ENCODE measurements around the gene TACR2.

TACR2 gene

GRCh38 chr10:69374242-69374641, 42.5 kb downstream of the TACR2 start:
- DNase-seq (ENCODE audit: low read depth in 2 of 2): no peak

- DNase-seq (ENCODE audit: low read depth in 2 of 2): no peak
These were observed 44.4 kb downstream of the TACR2 start for GRCh38 chr10:69372126-69372980.

- DNase-seq (ENCODE audit: low read depth in 2 of 2): no peak
These were observed 49.2 kb downstream of the TACR2 start for GRCh38 chr10:69367469-69367868.

GRCh38 chr10:69366738-69367137, 50.0 kb downstream of the TACR2 start:
- no peak for DNase-seq (ENCODE audit: low read depth in 2 of 2)

GRCh38 chr10:69364232-69364940, 52.3 kb downstream of the TACR2 start:
- DNase-seq (ENCODE audit: low read depth in 2 of 2): no peak

GRCh38 chr10:69363666-69364065, 53.1 kb downstream of the TACR2 start:
- DNase-seq (ENCODE audit: low read depth in 2 of 2): no peak

- DNase-seq (ENCODE audit: low read depth in 2 of 2): no peak
These were observed 54.2 kb downstream of the TACR2 start for GRCh38 chr10:69362471-69362954.

GRCh38 chr10:69361303-69361614, 55.5 kb downstream of the TACR2 start:
- DNase-seq (ENCODE audit: low read depth in 2 of 2): no peak

- DNase-seq (ENCODE audit: low read depth in 2 of 2): no peak
These were observed 56.0 kb downstream of the TACR2 start for GRCh38 chr10:69360485-69361302.

GRCh38 chr10:69359594-69359993, 57.1 kb downstream of the TACR2 start:
- peak in 1 of 2 donors; percentile 13 for DNase-seq (ENCODE audit: low read depth in 2 of 2)

GRCh38 chr10:69359148-69359547, 57.6 kb downstream of the TACR2 start:
- no peak for DNase-seq (ENCODE audit: low read depth in 2 of 2)

- no peak for DNase-seq (ENCODE audit: low read depth in 2 of 2)
These were observed 58.4 kb downstream of the TACR2 start for GRCh38 chr10:69358148-69358795.

GRCh38 chr10:69356187-69356586, 60.5 kb downstream of the TACR2 start:
- DNase-seq (ENCODE audit: low read depth in 2 of 2): no peak

- no peak for DNase-seq (ENCODE audit: low read depth in 2 of 2)
These were observed 62.6 kb downstream of the TACR2 start for GRCh38 chr10:69353977-69354635.

All from stimulated activated CD8-positive, alpha-beta memory T cell treated with anti-CD3 and anti-CD28 coated beads, Interleukin-7, amount 100 ng/mL, for 1 hour (primary cell).